SK-N-SH treated with all-trans-retinoic acid at 6 μM for 48 hours (cell line): Measurements from ENCODE around the gene ADGRB3.
A peak's percentile ranks its signal among the peaks of the same experiment; 100 is the strongest.

Experiments
- ATAC-seq: fragments of 200-7000 bp; cut with Tn5 transposase; 3 replicates; pipeline ENCODE4 v1.9.1; 2020; ENCODE audit warnings: mild to moderate bottlenecking, moderate library complexity
- ARNTL ChIP-seq: fragments of 450-650 bp; formaldehyde crosslinking; IDR thresholded peaks from 2 replicates; pipeline ENCODE4 v1.5.0; 2020; ENCODE audit warnings: low read depth, mild to moderate bottlenecking, moderate library complexity, borderline replicate concordance
- BACH2 ChIP-seq: fragments of 250-450 bp; sonication (Bioruptor Pico); IDR thresholded peaks from 2 replicates; pipeline ENCODE4 v1.9.0; 2021; ENCODE audit warnings: mild to moderate bottlenecking, borderline replicate concordance
- CSDC2 ChIP-seq: fragments of 250-450 bp; sonication (Bioruptor Pico); IDR thresholded peaks from 2 replicates; pipeline ENCODE4 v1.5.0; 2020; ENCODE audit warnings: mild to moderate bottlenecking, moderate library complexity
- ESRRG ChIP-seq: fragments of 250-450 bp; sonication (Bioruptor Pico); IDR thresholded peaks from 2 replicates; pipeline ENCODE4 v1.6.1; 2021; ENCODE audit warnings: mild to moderate bottlenecking
- GLIS3 ChIP-seq: fragments of 250-450 bp; sonication (Bioruptor Pico); IDR thresholded peaks from 2 replicates; pipeline ENCODE4 v1.5.0; 2020; ENCODE audit warnings: mild to moderate bottlenecking, moderate library complexity
- ISL1 ChIP-seq: fragments of 250-450 bp; sonication (Bioruptor Pico); IDR thresholded peaks from 2 replicates; pipeline ENCODE4 v2.1.2; 2022; ENCODE audit warnings: mild to moderate bottlenecking, moderate library complexity
- OSR1 ChIP-seq: fragments of 250-450 bp; sonication (Bioruptor Pico); IDR thresholded peaks from 2 replicates; pipeline ENCODE4 v1.8.0; 2022; ENCODE audit warnings: moderate library complexity, mild to moderate bottlenecking, inconsistent platforms
- PPARA ChIP-seq: fragments of 250-450 bp; sonication (Bioruptor Pico); IDR thresholded peaks from 2 replicates; pipeline ENCODE4 v1.5.0; 2020; ENCODE audit warnings: mild to moderate bottlenecking, borderline replicate concordance
- RARB ChIP-seq: fragments of 250-450 bp; sonication (Bioruptor Pico); IDR thresholded peaks from 2 replicates; pipeline ENCODE4 v1.8.0; 2021; ENCODE audit warnings: mild to moderate bottlenecking, moderate library complexity
- SNAI2 ChIP-seq: fragments of 250-450 bp; sonication (Bioruptor Pico); IDR thresholded peaks from 2 replicates; pipeline ENCODE4 v1.5.0; 2020; ENCODE audit warnings: mild to moderate bottlenecking, moderate library complexity
- TCF4 ChIP-seq: fragments of 250-450 bp; sonication (Bioruptor Pico); IDR thresholded peaks from 2 replicates; pipeline ENCODE4 v1.8.0; 2021; ENCODE audit warnings: mild to moderate bottlenecking, moderate library complexity, borderline replicate concordance
- ZC3H10 ChIP-seq: fragments of 250-450 bp; sonication (Bioruptor Pico); IDR thresholded peaks from 2 replicates; pipeline ENCODE4 v1.5.1; 2021; ENCODE audit warnings: mild to moderate bottlenecking, moderate library complexity
- ZFP30 ChIP-seq: fragments of 450-650 bp; formaldehyde crosslinking; IDR thresholded peaks from 2 replicates; pipeline ENCODE4 v1.5.0; 2022; ENCODE audit warnings: mild to moderate bottlenecking, moderate library complexity
- ZNF565 ChIP-seq: fragments of 450-650 bp; formaldehyde crosslinking; conservative IDR thresholded peaks from 2 replicates; pipeline ENCODE4 v1.5.0; 2020; ENCODE audit warnings: low read depth, mild to moderate bottlenecking, moderate library complexity
- ZNF8 ChIP-seq: fragments of 450-650 bp; formaldehyde crosslinking; IDR thresholded peaks from 2 replicates; pipeline ENCODE4 v1.5.0; 2020; ENCODE audit warnings: mild to moderate bottlenecking, moderate library complexity
- TF ChIP-seq, protein P1 (sequence below): fragments of 250-450 bp; sonication (Bioruptor Pico); IDR thresholded peaks from 2 replicates; pipeline ENCODE4 v1.5.1; 2020; ENCODE audit warnings: low read depth, mild to moderate bottlenecking, moderate library complexity
- TF ChIP-seq, protein P2 (sequence below): fragments of 250-450 bp; sonication (Bioruptor Pico); IDR thresholded peaks from 2 replicates; pipeline ENCODE4 v1.8.0; 2020; ENCODE audit warnings: mild to moderate bottlenecking, moderate library complexity, borderline replicate concordance
- TF ChIP-seq, protein P3 (sequence below): fragments of 250-450 bp; sonication (Bioruptor Pico); IDR thresholded peaks from 2 replicates; pipeline ENCODE4 v1.8.0; 2021; ENCODE audit warnings: low read depth, mild to moderate bottlenecking, moderate library complexity, borderline replicate concordance
- TF ChIP-seq, protein P4 (sequence below): fragments of 250-450 bp; sonication (Bioruptor Pico); IDR thresholded peaks from 2 replicates; pipeline ENCODE4 v1.5.1; 2021; ENCODE audit warnings: mild to moderate bottlenecking, moderate library complexity
- TF ChIP-seq, protein P5 (sequence below): fragments of 250-450 bp; sonication (Bioruptor Pico); IDR thresholded peaks from 2 replicates; pipeline ENCODE4 v1.5.0; 2020; ENCODE audit warnings: mild to moderate bottlenecking, moderate library complexity

ADGRB3 gene

DNA sequence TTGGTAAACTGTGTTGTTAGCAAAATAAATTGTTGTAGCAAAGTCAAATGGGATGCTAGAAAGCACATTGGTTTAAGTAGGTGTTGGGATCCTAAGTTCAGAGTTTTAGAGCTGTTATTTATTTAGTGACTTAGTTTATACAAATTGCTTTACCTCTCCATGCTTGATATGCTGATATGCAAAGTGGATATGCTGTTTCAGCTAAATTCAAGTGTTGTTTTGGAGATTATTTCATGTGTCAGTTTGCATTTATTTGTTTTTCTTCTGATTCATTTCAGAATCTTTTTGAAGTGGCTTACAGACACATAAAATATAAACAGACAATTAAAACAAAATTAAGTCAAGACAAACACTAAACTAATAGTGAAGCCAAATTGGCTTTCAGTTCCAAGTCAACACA is 203.5 kb downstream of the ADGRB3 start:
- no peak for ATAC-seq
- TF ChIP-seq, protein P1, sequence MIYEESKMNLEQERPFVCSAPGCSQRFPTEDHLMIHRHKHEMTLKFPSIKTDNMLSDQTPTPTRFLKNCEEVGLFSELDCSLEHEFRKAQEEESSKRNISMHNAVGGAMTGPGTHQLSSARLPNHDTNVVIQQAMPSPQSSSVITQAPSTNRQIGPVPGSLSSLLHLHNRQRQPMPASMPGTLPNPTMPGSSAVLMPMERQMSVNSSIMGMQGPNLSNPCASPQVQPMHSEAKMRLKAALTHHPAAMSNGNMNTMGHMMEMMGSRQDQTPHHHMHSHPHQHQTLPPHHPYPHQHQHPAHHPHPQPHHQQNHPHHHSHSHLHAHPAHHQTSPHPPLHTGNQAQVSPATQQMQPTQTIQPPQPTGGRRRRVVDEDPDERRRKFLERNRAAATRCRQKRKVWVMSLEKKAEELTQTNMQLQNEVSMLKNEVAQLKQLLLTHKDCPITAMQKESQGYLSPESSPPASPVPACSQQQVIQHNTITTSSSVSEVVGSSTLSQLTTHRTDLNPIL (CRISPR knock-in tag) = no peak
- TF ChIP-seq, protein P2, sequence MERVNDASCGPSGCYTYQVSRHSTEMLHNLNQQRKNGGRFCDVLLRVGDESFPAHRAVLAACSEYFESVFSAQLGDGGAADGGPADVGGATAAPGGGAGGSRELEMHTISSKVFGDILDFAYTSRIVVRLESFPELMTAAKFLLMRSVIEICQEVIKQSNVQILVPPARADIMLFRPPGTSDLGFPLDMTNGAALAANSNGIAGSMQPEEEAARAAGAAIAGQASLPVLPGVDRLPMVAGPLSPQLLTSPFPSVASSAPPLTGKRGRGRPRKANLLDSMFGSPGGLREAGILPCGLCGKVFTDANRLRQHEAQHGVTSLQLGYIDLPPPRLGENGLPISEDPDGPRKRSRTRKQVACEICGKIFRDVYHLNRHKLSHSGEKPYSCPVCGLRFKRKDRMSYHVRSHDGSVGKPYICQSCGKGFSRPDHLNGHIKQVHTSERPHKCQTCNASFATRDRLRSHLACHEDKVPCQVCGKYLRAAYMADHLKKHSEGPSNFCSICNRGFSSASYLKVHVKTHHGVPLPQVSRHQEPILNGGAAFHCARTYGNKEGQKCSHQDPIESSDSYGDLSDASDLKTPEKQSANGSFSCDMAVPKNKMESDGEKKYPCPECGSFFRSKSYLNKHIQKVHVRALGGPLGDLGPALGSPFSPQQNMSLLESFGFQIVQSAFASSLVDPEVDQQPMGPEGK (CRISPR knock-in tag) = no peak
- TF ChIP-seq CSDC2 (CRISPR knock-in tag) = no peak
- TF ChIP-seq, protein P3, sequence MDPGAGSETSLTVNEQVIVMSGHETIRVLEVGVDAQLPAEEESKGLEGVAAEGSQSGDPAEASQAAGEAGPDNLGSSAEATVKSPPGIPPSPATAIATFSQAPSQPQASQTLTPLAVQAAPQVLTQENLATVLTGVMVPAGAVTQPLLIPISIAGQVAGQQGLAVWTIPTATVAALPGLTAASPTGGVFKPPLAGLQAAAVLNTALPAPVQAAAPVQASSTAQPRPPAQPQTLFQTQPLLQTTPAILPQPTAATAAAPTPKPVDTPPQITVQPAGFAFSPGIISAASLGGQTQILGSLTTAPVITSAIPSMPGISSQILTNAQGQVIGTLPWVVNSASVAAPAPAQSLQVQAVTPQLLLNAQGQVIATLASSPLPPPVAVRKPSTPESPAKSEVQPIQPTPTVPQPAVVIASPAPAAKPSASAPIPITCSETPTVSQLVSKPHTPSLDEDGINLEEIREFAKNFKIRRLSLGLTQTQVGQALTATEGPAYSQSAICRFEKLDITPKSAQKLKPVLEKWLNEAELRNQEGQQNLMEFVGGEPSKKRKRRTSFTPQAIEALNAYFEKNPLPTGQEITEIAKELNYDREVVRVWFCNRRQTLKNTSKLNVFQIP (CRISPR knock-in tag) = no peak
- TF ChIP-seq ZNF8 (CRISPR knock-in tag) = no peak
- no peak for TF ChIP-seq ESRRG
- TF ChIP-seq TCF4 = no peak
- TF ChIP-seq ARNTL (CRISPR knock-in tag) = no peak
- TF ChIP-seq, protein P4, sequence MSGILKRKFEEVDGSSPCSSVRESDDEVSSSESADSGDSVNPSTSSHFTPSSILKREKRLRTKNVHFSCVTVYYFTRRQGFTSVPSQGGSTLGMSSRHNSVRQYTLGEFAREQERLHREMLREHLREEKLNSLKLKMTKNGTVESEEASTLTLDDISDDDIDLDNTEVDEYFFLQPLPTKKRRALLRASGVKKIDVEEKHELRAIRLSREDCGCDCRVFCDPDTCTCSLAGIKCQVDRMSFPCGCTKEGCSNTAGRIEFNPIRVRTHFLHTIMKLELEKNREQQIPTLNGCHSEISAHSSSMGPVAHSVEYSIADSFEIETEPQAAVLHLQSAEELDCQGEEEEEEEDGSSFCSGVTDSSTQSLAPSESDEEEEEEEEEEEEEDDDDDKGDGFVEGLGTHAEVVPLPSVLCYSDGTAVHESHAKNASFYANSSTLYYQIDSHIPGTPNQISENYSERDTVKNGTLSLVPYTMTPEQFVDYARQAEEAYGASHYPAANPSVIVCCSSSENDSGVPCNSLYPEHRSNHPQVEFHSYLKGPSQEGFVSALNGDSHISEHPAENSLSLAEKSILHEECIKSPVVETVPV (CRISPR knock-in tag) = no peak
- no peak for TF ChIP-seq ZFP30
- no peak for TF ChIP-seq ISL1 (CRISPR knock-in tag)
- TF ChIP-seq ZC3H10 = no peak
- no peak for TF ChIP-seq OSR1 (CRISPR knock-in tag)
- TF ChIP-seq, all 23 proteins: peak for 0

DNA sequence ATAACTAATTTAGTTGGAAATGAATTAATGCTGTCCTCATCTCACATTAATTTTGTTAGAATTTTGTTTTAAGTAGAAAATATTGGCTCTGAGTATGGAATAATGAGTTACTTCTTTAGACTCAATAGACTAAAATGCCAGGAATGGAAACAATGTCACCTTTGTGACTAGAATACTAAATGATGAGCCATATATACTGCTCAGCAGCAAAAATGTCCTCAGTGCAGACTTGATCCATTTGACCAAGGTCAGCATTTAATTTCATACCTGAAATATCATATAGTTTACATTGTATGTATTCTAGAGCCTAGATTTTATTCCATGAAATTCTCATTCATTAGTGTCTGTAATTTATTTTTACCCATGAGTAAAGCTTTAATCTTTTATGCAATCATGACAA is 217.7 kb downstream of the ADGRB3 start:
- TF ChIP-seq ZNF8 (CRISPR knock-in tag) (no peak), ISL1 (CRISPR knock-in tag) (peak; percentile 78)

DNA sequence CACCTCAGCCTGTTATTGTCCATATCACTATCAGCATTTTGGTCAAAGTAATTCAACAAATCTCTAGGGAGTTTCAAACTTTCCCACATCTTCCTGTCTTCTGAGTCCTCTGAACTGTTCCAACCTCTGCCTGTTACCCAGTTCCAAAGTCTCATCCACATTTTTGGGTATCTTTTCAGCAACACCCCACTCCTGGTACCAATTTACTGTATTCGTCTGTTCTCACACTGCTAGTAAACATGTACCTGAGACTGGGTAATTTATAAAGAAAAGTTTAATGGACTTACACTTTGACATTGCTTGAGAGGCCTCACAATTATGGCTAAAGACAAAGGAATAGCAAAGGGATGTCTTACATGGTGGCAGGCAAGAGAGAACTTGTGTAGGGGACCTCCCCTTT is 224.2 kb downstream of the ADGRB3 start:
- TF ChIP-seq TCF4 (no peak), ZNF565 (CRISPR knock-in tag) (no peak), BACH2 (no peak), RARB (no peak), PPARA (CRISPR knock-in tag) (no peak)
- TF ChIP-seq, protein P4 (CRISPR knock-in tag) = no peak

More for the DNA sequence above, 217.7 kb downstream of the ADGRB3 start:
- no peak for ATAC-seq

DNA sequence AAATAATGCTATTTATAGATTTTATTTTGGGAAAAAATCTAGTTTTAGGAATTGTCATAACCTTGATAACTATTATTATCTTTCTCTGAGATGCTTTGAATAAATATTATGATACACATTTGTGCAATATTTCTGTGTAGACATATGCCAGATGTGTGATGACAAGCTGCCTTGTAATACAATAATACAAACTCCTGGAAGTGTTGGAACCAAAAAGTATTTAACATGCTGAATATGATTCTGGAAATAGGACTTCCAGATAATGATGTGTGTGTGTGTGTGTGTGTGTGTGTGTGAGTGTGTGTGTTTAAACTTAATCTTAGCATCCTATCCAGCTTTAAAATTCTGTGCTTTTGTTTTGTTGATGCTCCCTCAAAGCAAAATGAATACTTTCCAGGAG is 233.6 kb downstream of the ADGRB3 start:
- TF ChIP-seq TCF4 = 0 out of 2 replicates have a peak, but pooled peaks have one; percentile 15
- no peak for TF ChIP-seq GLIS3 (CRISPR knock-in tag)
- TF ChIP-seq, all 23 proteins: peak for 1
- ATAC-seq = no peak

More for the DNA sequence above, 224.2 kb downstream of the ADGRB3 start:
- no peak for ATAC-seq

DNA sequence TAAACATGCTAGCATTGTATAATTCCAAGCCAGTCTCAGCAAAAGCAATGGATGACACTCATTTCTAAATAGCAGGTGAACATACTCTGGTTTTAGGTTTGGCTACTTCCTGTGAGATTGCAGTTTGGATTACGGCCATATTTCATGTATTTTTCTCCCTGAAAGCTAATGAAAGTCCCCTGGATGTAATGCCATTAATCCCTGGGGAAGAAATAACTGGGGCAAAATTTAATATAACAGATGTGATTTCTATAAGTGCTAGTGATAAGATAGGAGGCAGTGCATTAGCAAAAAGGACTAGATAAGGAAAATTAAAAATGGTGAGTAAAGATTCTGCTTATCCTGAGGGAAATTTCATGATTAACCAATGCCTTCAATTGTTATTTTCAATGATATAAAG is 238.2 kb downstream of the ADGRB3 start:
- peak; percentile 69; the same call in 1 of the 2 replicates for TF ChIP-seq GLIS3 (CRISPR knock-in tag)
- no peak for TF ChIP-seq ZC3H10
- TF ChIP-seq ISL1 (CRISPR knock-in tag) = peak; percentile 77
- TF ChIP-seq, protein P4 (CRISPR knock-in tag) = peak; percentile 88; the same call in 1 of the 2 replicates
- TF ChIP-seq, protein P5, sequence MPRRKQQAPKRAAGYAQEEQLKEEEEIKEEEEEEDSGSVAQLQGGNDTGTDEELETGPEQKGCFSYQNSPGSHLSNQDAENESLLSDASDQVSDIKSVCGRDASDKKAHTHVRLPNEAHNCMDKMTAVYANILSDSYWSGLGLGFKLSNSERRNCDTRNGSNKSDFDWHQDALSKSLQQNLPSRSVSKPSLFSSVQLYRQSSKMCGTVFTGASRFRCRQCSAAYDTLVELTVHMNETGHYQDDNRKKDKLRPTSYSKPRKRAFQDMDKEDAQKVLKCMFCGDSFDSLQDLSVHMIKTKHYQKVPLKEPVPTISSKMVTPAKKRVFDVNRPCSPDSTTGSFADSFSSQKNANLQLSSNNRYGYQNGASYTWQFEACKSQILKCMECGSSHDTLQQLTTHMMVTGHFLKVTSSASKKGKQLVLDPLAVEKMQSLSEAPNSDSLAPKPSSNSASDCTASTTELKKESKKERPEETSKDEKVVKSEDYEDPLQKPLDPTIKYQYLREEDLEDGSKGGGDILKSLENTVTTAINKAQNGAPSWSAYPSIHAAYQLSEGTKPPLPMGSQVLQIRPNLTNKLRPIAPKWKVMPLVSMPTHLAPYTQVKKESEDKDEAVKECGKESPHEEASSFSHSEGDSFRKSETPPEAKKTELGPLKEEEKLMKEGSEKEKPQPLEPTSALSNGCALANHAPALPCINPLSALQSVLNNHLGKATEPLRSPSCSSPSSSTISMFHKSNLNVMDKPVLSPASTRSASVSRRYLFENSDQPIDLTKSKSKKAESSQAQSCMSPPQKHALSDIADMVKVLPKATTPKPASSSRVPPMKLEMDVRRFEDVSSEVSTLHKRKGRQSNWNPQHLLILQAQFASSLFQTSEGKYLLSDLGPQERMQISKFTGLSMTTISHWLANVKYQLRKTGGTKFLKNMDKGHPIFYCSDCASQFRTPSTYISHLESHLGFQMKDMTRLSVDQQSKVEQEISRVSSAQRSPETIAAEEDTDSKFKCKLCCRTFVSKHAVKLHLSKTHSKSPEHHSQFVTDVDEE (CRISPR knock-in tag) = peak; percentile 82
- TF ChIP-seq TCF4 = peak; percentile 95
- no peak for TF ChIP-seq RARB
- TF ChIP-seq, protein P2 (CRISPR knock-in tag) = no peak
- TF ChIP-seq SNAI2 (CRISPR knock-in tag) = 0 out of 2 replicates have a peak, but pooled peaks have one; percentile 45
- 0 out of 2 replicates have a peak, but pooled peaks have one; percentile 16 for TF ChIP-seq ESRRG
- no peak for ATAC-seq
